ENCODE data around the gene ERMP1. TPM values are rescaled to one million over a fixed set of nuclear protein-coding genes. Genes with fewer than 3 reads are reported as not detected.

The ERMP1 gene
- polyA plus RNA-seq, 1 donor from 2014 or later, result 7.8 TPM

DNA sequence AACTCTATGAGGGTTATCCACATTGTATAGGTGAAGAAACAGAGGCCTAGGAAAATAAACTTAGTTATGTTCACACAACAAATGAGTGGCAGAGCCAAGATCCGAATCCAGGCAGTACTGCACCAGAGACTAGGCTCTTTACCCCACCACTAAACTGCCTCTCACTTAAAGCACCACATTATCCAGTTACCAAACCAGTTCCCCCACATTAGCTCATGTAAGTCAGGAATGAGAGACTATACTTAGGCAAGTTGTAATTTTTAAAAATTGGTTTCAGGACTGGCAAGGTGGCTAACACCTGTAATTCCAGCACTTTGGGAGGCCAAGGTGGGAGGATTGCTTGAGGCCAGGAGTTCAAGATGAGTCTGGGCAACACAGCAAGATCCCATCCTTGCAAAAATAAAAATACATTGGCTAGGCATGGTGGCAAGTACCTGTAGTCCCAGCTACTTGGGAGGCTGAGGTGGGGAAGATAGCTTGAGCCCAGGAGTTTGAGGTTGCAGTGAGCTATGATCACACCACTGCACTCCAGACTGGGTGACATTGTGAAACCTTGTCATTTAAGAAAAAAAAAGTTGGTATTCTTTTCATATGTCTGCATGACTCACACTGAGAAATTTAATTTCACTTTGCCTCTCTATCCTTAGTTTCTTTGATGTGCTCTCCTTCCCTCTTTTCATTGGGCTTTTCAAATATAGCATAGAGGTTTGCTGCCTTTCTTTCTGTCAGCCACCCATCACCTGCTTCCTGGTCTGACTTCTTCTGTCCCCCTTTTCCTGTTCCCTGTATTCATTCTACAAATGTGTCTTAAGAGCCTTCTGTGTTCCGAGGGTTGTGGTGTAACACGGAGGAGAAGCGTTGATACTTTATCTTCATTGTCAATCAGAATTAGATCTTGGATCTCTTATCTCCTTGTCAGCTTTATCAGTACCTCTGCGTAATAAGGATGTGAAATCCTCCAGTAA, 64.7 kb downstream of the ERMP1 start:
- Histone ChIP-seq H3K27me3 (ENCODE audit: insufficient read depth, low read depth, low read length) (no peaks in the 10 kb centered on the region), H3F3A (ENCODE audit: insufficient read depth, low read length, poor library complexity, severe bottlenecking) (no peaks in the 10 kb centered on the region), H3K4me3 (ENCODE audit: low read length) (no peak overlapping the region), H2AFZ (ENCODE audit: low read depth, low read length) (no peak overlapping the region), H3K79me2 (replicated peaks; ENCODE audit: insufficient read depth, low read length) (no peaks in the 10 kb centered on the region), H3K27ac (ENCODE audit: low read length) (no peak overlapping the region), H3K9me3 (ENCODE audit: low read length) (no peaks in the 10 kb centered on the region), H3K9me2 (ENCODE audit: insufficient read depth, low read length) (no peaks in the 10 kb centered on the region), H3K9ac (ENCODE audit: low read length) (no peak overlapping the region), H4K20me1 (ENCODE audit: insufficient read depth) (no peaks in the 10 kb centered on the region), H3K4me2 (ENCODE audit: low read length) (no peak overlapping the region), H3K36me3 (ENCODE audit: insufficient read depth, low read length) (peaks cover 3% of the 10 kb centered on the region)
- no peak for TF ChIP-seq RAD21 (conservative IDR thresholded peaks at IDR 0.05)
- no peak for TF ChIP-seq MXI1 (conservative IDR thresholded peaks at IDR 0.05; ENCODE audit: poor library complexity, severe bottlenecking)
- no peak for TF ChIP-seq TAF1 (IDR thresholded peaks at IDR 0.05; ENCODE audit: low read depth)
- TF ChIP-seq, protein P1, sequence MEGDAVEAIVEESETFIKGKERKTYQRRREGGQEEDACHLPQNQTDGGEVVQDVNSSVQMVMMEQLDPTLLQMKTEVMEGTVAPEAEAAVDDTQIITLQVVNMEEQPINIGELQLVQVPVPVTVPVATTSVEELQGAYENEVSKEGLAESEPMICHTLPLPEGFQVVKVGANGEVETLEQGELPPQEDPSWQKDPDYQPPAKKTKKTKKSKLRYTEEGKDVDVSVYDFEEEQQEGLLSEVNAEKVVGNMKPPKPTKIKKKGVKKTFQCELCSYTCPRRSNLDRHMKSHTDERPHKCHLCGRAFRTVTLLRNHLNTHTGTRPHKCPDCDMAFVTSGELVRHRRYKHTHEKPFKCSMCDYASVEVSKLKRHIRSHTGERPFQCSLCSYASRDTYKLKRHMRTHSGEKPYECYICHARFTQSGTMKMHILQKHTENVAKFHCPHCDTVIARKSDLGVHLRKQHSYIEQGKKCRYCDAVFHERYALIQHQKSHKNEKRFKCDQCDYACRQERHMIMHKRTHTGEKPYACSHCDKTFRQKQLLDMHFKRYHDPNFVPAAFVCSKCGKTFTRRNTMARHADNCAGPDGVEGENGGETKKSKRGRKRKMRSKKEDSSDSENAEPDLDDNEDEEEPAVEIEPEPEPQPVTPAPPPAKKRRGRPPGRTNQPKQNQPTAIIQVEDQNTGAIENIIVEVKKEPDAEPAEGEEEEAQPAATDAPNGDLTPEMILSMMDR (IDR thresholded peaks at IDR 0.05; ENCODE audit: poor library complexity, severe bottlenecking), result no peak
- TF ChIP-seq POLR2AphosphoS5 (IDR thresholded peaks at IDR 0.05), result no peak
- no peak for TF ChIP-seq EZH2 (IDR thresholded peaks at IDR 0.05; ENCODE audit: borderline replicate concordance, insufficient read depth, low read length, poor library complexity, severe bottlenecking)
- TF ChIP-seq SMC3 (conservative IDR thresholded peaks at IDR 0.05; ENCODE audit: poor library complexity), result no peak
- TF ChIP-seq EP300 (conservative IDR thresholded peaks at IDR 0.05; ENCODE audit: poor library complexity, severe bottlenecking), result no peak
- TF ChIP-seq, protein P2, sequence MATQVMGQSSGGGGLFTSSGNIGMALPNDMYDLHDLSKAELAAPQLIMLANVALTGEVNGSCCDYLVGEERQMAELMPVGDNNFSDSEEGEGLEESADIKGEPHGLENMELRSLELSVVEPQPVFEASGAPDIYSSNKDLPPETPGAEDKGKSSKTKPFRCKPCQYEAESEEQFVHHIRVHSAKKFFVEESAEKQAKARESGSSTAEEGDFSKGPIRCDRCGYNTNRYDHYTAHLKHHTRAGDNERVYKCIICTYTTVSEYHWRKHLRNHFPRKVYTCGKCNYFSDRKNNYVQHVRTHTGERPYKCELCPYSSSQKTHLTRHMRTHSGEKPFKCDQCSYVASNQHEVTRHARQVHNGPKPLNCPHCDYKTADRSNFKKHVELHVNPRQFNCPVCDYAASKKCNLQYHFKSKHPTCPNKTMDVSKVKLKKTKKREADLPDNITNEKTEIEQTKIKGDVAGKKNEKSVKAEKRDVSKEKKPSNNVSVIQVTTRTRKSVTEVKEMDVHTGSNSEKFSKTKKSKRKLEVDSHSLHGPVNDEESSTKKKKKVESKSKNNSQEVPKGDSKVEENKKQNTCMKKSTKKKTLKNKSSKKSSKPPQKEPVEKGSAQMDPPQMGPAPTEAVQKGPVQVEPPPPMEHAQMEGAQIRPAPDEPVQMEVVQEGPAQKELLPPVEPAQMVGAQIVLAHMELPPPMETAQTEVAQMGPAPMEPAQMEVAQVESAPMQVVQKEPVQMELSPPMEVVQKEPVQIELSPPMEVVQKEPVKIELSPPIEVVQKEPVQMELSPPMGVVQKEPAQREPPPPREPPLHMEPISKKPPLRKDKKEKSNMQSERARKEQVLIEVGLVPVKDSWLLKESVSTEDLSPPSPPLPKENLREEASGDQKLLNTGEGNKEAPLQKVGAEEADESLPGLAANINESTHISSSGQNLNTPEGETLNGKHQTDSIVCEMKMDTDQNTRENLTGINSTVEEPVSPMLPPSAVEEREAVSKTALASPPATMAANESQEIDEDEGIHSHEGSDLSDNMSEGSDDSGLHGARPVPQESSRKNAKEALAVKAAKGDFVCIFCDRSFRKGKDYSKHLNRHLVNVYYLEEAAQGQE (IDR thresholded peaks at IDR 0.05; ENCODE audit: borderline replicate concordance), result no peak

DNA sequence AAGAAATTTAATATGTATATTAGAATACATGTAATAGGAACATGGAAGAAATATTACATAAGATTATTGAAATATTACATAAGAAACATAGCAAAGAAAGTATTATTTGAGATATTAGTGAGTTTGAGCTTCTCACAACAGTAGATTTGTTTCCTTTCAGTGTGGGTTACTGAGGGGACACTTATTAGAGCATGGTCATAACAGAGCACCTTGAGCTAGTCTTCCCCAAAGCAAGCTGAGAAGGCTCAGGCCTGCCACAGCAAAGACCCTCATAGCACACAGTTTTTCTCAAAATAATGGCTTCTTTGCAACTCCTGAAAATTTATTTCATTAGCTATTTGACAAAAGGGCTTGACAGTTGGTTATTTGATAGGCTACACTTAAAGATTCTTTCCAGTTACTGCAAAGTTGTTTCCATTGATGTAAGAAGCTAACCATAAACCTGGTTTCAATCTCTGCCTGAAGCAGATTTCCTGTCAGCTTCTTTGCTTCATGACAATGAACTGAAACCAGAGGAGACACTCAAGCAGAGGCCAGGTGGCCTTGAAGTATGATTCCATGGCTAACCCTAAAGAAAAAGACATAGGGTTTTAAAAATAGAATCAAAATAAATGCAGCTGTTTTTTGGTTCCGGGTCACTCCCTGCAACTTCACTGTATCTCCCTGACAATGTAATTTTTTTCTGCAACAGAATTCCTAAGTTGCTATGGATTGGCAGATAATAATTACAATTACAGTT, 68.6 kb downstream of the ERMP1 start:
- H3K4me3 ChIP-seq (ENCODE audit: low read length), result no peak overlapping the region
- no peak overlapping the region for H3K27ac ChIP-seq (ENCODE audit: low read length)
- no peaks in the 10 kb centered on the region for H4K20me1 ChIP-seq (ENCODE audit: insufficient read depth)
- H3K9me2 ChIP-seq (ENCODE audit: insufficient read depth, low read length), result no peaks in the 10 kb centered on the region
- no peaks in the 10 kb centered on the region for H3K79me2 ChIP-seq (replicated peaks; ENCODE audit: insufficient read depth, low read length)
- H2AFZ ChIP-seq (ENCODE audit: low read depth, low read length), result no peak overlapping the region
- no peaks in the 10 kb centered on the region for H3K36me3 ChIP-seq (ENCODE audit: insufficient read depth, low read length)
- TF ChIP-seq, protein P1 (IDR thresholded peaks at IDR 0.05; ENCODE audit: poor library complexity, severe bottlenecking), result no peak
- TF ChIP-seq POLR2AphosphoS5 (IDR thresholded peaks at IDR 0.05), result no peak
- no peak for TF ChIP-seq MXI1 (conservative IDR thresholded peaks at IDR 0.05; ENCODE audit: poor library complexity, severe bottlenecking)
- no peak for TF ChIP-seq EP300 (conservative IDR thresholded peaks at IDR 0.05; ENCODE audit: poor library complexity, severe bottlenecking)
- no peak for TF ChIP-seq TAF1 (IDR thresholded peaks at IDR 0.05; ENCODE audit: low read depth)
- TF ChIP-seq SMC3 (conservative IDR thresholded peaks at IDR 0.05; ENCODE audit: poor library complexity), result no peak
- TF ChIP-seq, protein P2 (IDR thresholded peaks at IDR 0.05; ENCODE audit: borderline replicate concordance), result no peak
- no peak for TF ChIP-seq RAD21 (conservative IDR thresholded peaks at IDR 0.05)
- no peaks in the 10 kb centered on the region for H3K27me3 ChIP-seq (ENCODE audit: insufficient read depth, low read depth, low read length)
- H3F3A ChIP-seq (ENCODE audit: insufficient read depth, low read length, poor library complexity, severe bottlenecking), result no peaks in the 10 kb centered on the region
- no peak overlapping the region for H3K9ac ChIP-seq (ENCODE audit: low read length)
- H3K9me3 ChIP-seq (ENCODE audit: low read length), result no peaks in the 10 kb centered on the region
- no peak overlapping the region for H3K4me2 ChIP-seq (ENCODE audit: low read length)
